NCI-H526 treated with DMSO at 0.1 percent for 48 hours (cell line): Measurements from ENCODE around the gene CHP2.
"Not testable (repeated sequence)": the region's sequence is repeated elsewhere in the genome, so short reads cannot be mapped to it uniquely, and the experiment has no call there.

Experiments
- DNase-seq: peaks from one replicate; lab custom pipeline; 2025; lab: John Stamatoyannopoulos, UW

The CHP2 gene

DNA sequence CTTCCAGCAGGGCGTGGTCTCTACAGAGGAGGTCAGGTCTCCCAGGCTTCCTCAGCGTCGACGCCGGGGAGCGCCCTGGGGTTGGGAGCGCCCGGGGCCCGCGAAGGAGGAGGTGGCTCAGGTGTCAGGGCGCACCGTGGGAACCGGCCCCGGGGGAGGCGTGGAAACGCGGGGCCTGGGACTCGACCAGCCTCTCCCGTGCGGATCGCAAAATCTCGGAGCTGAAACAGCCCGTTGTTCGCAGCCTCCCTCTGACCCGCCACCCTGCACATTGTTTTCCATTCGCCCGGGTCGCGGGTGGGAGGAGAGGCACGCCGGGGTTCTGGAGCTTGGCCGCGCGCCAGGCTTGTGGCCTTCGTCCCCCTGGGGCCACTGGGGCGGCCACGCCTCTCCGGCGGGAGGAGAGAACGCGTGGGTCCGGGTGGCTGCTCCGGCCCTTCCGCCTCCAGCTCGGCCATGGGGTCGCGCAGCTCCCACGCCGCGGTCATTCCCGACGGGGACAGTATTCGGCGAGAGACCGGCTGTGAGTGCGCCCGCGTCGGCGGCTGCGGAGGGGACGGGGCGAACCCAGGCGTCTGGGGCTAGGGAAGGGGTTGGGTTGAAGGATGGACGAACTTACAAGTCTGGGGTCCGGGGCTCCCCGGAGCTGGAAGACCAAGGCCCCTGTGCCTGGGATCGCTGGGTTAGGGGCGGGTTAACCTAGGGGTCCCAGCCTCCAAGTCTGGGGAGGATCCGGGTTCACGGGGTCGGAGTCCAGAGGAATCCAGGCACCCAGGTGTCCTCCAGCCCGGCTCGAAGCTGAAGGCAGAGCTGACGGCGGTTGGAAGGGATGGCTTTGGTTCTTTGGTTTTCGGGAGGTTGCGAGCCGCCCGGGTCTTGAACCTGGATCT lies at the start of gene CHP2:
Gene CHP2 (plus strand): TSS at position 433 of the 890 bp plus-strand sequence. CDS start 24 bp downstream, at position 457.
- DNase-seq = no peak

DNA sequence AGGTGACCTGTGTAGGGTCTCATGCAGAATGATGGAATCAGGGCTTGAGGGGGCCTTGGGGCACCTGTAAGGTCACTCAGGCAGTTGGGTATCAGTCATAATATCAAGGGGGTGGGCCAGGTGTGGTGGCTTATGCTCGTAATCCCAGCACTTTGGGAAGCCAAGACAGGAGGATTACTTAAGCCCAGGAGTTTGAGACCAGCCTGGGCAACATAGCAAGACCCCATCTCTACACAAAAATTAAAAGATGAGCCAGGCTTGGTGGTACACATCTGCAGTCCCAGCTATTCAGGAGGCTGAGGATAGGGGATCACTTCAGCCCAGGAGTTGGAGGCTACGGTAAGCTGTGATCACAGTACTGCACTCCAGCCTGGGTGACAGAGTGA lies 49.3 kb upstream of the CHP2 start:
- no peak for DNase-seq

DNA sequence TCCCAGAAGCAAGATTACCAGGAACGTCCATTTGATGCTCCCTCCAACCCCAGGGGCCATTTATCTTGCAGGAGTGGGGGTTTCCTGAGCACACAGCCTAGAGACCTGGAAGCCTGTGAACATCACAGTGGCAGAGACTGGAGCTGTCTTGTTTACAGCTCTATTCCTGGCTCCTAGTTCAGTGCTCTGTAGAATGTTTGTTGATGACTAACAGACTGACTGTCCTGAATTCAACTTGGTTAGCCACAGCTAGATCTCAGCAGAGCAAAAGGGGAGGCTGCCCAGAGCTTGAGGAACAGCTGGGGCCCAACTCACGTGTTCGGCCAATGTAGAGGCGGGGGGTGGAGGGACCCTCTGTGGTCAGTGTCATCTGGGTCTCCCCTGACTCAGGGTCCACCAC lies 48.4 kb upstream of the CHP2 start:
- DNase-seq = no peak

DNA sequence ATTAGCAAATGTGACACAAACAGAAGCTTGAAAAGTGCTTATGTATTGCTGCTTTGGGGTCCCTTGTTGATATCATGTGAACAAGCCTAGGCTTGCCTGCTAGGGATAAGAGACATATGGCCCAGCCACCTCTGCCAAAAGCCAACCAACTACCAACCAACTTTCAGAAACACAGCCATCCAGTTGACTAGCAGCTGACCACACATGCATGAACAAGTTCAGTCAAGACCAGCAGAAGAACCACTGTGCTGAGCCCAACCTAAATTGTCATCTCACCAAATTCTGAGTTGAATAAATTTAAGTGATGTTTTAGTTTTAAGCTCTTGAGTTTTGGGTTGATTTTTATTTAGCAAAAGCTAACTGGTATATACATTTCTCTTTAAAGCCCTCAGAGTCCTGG lies 45.3 kb upstream of the CHP2 start:
- no peak for DNase-seq

DNA sequence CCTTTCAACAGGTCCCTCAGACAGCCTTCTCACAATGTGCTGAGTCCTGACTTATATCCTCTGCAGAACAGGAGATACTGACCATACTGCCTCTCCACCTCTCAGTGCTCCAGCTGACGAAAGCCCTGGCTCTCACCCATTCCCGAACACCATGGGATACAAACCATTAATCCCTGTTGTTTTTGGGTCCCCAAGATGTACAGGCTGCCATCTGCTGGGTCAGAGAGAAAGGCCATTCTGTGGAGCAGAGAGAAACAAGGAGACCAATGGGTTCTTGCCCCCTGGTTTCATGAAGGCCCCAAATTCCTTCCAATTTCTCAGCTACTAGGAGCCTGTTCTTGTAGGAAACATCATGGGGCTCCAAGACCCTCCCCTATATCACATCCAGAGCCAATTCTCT lies 44.8 kb upstream of the CHP2 start:
- no peak for DNase-seq

DNA sequence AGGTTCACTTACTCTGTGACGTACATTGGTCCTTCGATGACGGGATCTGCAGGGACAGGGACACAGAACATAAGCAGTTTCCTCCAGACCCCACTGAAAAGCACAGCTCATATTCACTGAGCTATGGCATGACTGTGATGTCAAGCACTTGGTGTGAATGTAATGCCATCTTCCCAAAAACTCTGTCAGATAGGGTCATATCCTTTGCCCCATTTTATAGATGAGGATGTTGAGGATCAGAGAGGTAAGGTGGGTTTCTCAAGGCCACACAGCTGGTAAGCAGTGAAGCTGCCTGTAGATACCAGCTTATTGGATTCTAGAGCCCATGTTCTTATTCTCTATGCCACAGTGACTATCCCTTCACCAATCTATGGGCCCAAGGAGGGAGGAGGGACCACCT lies 44.3 kb upstream of the CHP2 start:
- DNase-seq = no peak

DNA sequence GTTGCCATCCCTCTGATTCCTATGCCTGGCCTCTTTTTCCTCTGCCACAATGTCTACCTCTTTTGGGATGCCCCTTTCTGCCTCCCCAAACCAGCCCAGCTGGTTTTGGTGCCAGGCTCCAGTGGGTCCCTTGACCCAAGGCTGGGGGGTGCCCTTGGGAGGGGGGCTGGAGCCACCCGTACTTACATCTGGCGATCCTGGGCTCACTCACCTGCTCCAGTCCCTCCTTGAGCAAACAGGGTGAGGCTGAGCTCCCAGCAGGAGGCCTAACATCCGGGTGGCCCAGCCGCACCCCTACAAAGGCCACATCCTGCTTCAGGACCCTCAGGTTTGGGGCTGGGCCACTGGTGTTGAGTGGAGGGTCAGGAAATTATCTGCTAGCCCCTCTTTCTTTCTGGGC lies 43.0 kb upstream of the CHP2 start:
- DNase-seq = no peak

DNA sequence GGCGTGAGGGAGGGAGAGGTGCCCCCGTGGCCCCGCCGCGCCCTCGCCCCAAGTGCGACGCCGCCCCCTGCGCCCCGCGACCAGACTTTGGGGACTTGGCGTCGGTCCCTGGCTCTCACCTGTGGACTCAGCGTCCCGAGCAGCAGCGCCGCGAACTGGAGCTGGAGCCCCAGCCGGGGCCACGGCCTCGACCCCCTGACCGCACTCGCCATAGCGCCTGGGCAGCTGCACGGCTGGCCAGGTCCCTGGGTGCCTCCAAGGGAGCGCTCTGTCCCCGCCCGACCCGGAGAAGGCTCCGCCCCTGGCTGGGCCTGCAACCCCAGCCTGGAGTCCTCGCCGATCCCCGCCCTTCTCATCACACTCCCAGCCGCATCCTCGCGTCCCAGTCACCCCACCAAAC lies 41.9 kb upstream of the CHP2 start, which contains the start of gene ERN2:
Gene ERN2 (minus strand): TSS at position 247 of the 400 bp plus-strand sequence. CDS start 35 bp downstream, at position 212.
- DNase-seq = no peak

DNA sequence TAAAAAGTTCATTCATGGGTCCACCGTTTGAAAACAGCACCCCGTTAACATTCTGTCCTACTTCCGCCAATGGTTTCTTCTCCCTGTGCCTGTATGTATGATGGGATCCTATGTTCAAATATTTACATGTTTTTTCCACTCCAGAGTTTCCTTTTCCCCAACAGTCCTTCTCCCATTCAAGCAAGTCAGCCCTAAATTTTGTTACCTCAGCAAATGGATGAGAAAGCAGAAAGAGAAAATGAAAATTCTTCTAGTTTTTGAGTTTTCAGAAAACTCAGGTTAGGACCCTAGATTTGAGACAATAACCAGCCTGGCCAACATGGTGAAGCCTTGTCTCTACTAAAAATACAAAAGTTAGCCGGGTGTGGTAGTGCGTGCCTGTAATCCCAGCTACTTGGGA lies 38.3 kb upstream of the CHP2 start:
- no peak for DNase-seq

DNA sequence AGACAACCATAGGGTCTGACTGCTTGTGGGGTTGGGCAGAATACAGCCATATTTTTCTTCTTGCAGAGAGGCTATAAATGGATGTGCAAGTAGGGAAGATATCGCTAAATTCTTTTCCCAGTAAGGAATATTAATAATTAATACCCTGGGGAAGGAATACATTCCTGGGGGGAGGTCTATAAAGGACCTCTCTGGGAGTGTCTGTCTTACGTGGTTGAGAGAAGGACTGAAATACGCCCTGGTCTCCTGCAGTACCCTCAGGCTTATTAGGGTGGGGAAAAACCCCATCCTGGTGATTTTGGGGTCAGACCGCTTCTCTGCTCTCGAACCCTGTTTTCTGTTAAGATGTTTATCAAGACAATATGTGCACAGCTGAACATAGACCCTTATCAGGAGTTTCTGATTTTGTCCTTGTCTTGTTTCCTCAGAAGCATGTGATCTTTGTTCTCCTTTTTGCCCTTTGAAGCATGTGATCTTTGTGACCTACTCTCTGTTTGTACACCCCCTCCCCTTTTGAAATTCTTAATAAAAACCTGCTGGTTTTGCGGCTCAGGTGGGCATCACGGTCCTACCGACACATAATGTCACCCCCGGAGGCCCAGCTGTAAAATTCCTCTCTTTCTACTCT lies 32.1 kb upstream of the CHP2 start:
- DNase-seq = not testable (repeated sequence)

DNA sequence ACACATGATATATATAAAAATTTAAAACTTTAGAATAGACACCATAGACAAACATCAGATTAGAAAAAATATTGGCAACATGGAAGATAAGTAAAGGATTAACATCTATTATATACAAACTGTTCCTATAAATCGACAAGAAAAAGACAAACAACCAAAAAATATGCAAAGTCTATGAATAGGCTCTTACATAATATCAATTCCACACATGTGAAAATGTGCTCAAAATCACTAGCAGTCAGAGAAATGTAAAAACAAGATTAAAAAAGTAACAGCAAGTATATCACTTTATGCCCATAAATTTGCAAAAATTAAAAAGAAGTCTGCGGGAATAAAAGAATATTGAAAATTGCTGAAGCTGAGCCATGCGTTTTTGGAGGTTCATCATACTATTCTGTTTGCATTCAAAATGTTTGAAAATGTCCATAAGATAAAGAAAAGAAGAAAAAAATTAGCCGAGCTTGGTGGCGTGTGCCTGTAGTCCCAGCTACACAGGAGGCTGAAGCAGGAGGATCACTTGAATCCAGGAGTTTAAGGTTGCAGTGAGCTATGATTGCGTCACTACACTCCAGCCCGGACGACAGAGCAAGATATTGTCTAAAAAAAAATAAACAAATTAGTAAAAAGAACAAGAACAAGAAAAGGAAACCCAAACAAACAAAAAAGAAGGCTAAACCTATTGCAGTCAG lies 30.6 kb upstream of the CHP2 start:
- no peak for DNase-seq

DNA sequence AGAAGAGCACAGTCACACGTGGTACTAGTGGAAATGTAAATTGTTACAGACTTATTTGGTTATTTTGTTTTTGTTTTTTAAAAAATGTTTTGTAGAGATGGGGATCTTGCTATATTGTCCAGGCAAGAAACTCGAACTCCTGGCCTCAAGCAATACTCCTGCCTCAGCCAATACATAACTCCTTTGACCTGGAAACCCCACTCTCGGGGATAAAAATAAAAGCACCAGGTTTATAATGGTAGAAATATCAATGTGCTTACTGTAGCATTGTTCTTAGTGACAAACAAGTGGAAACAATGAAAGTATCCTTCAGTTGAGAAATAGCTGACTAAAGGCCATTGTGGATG lies 30.1 kb upstream of the CHP2 start:
- no peak for DNase-seq

DNA sequence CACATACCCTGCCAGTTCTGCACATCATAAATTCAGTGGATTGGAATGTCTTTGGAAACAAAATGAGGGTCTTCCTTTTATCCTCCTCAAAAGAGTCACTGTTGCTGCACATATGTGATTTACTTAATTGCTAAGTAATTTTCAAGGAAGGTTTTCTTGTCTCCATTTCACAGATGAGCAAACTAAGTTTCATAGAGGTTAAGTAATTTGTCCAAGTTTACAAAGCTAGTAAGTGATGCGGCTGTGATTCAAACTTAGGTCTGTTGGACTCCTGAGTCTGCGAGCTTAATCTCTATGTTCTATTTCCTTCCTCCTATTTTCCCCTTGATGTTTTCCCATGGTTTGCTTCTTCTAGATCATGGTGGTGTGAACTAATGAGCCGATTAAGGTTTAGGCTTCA lies 28.1 kb upstream of the CHP2 start:
- no peak for DNase-seq

DNA sequence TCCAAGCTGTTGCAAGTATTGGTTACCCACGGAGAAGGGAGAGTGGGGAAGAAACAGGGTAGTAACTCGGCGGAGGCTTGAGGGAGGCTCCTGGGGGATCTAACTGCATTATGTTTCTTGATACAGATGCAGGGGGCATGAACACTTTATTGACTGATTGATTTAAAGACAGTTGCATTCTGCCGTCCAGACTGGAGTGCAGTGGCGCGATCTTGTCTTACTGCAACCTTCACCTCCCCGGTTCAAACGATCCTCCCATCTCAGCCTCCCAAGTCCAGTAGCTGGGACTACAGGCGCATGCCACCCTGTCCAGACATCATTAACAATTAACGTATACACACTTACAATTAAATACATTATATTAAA lies 26.7 kb upstream of the CHP2 start:
- DNase-seq = no peak

DNA sequence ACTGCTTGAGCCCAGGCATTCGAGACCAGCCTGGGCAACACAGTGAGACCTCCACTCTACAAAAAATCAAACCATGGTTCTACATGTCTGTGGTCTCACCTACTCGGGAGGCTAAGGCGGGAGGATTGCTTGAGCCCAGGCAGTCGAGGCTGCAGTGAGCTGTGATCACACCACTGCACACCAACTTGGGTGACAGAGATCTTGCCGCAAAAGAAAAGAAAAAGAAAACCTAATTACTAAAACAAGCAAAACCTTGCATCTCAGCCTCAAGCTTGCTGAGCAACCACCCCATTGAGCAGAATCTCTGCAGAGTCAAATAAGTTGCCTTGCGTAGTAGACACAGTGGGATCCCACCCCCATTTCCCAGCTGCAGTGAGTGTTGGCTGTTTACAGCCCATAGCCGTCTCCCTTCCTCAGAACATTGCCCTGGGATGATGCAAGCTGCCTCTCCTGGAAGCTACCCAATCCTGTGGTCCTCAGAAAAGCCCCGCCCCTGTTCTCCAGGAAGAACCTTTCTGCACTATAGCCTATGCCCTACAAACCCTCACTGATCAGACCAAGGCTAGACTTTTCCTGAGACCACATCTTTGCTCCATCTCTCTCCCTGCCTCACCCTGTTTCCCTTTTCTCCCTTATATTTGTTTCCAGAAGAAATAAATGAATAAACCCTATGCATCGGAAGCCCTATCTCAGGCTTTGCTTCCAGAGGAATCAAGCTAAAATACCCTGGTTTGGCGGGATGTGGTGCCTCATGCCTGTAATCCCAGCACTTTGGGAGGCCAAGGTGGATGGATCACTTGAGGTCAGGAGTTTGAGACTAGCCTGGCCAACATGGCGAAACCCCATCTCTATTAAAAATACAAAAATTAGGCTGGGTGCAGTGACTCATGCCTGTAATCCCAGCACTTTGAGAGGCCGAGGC lies 25.1 kb upstream of the CHP2 start:
- no peak for DNase-seq

DNA sequence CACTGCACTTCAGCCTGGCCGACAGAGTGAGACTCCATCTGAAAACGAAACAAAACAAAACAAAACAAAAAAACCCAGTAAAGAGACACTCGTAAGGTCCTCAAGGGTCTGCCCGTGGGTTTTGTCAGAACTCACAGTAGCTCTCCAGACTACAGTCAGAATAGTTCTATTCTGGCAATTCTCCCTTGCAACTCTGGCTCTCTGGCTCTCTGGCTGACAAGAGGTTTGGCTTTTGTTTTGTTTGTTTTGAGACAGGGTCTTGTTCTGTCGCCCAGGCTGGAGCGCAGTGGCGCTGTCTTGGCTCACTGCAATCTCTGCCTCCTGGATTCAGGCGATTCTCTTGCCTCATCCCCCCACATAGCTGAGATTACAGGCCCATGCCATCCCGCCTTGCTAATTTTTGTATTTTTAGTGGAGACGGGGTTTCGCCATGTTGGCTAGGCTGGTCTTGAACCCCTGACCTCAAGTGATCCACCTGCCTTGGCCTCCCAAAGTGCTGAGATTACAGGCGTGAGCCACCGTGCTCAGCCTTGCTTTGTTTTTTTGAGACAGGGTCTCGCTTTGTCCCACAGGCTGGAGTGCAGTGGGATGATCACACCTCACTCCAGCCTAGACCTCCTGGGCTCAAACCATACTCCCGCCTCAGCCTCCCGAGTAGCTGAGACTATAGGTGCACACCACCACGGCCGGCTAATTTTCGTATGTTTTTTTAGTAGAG lies 20.5 kb upstream of the CHP2 start:
- DNase-seq = no peak

DNA sequence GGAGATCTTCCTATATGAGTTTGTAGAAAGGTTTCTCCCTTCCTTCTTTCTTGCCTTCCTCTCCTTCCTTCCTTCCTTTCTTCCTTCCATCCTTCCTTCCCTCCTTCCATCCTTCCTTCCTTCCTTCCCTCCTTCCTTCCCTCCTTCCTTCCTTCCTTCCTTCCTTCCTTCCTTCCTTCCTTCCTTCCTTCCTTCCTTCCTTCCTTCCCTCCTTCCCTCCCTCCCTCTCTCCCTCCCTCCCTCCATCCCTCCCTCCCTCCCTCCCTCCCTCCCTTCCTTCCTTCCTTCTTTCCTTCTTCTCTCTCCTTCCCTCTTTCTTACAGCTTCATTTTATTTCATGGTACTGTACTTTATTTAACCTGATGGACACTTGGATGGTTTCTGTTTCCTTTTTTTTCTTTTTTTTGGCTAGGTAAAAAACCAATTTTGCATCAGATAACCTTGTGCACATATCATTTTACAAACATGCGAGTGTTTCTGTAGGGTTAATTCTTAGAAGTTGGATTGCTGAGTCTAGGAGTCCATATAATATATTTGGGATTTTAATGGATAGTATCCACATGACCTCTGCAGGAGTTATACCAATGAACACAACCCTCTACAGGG lies 17.3 kb upstream of the CHP2 start:
- not testable (repeated sequence) for DNase-seq

DNA sequence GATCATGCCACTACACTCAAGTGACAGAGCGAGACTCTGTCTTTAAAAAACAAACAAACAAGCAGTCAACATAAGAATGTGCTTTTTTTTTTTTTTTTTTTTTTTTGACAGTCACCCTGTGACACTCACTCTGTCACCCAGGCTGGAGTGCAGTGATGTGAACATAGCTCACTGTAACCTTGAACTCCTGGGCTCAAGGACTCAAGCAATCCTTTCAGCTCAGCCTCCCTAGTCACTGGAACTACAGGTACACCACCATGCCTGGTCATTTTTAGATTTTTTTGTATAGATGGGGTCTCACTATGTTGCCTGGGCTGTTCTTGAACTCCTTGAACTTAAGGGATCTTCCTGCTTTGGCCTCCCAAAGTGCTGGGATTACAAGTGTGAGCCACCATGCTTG lies 15.3 kb upstream of the CHP2 start:
- DNase-seq = no peak

DNA sequence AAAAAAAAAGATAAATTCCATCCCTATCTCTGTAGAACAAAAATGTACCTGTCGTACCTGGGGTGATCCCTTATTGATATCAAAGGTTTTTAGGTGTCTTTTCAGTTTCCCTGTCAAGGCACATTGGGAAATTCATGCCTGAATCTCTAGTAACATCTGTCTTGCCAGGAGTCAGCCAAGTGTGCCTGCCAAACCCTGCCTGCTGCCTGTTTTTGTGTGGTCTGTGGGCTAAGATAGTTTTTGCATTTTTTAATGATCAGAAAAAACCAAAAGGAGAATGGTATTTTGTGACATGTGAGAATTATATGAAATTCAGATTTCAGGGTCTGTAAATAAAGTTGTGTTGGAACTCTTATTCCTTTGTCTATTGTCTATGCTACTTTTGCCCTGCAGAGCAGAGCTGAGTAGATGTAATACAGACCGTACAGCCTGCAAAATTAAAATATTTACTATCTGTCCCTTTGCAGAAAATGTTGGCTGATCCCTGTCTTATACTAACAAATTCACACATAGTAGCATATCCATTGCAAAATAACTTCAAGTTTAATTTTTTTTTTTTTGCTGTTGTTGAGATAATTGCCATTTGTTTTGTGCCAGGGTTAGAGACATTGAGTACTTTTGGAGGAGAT lies 13.0 kb upstream of the CHP2 start:
- no peak for DNase-seq

DNA sequence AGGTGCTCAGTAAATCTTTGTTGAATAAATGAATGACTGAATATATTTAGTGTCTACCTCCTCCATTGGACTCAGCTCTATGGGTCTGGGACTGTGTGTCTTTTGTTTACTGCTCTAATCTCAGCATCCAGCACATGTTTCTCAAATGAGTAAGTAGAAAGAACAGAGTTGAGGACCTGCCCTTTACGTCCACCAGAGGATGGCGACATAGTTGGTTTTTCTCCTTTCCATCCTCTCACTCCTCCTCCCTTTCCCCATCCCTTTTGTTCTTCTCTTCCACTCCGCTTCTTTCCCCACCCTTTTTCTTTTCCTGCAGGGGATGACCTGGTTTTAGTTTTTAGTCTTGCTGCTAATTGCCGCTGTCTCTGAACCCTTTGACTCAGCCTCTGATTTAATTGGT lies 12.1 kb upstream of the CHP2 start:
- DNase-seq = no peak
